WTC11 (cell line): ENCODE measurements around the gene TEX44. TPM values are rescaled to one million over a fixed set of nuclear protein-coding genes. Genes with fewer than 3 reads are reported as not detected.
A peak's percentile ranks its signal among the peaks of the same experiment; 100 is the strongest.

Experiments used
- CREB1 ChIP-seq: sonication (generic); formaldehyde crosslinking; IDR thresholded peaks from 2 replicates; pipeline ENCODE4 v1.8.0; 2023; ENCODE audit warnings: mild to moderate bottlenecking, missing genetic modification reagents
- ESRRA ChIP-seq: sonication (generic); formaldehyde crosslinking; IDR thresholded peaks from 2 replicates; pipeline ENCODE4 v1.8.1; 2022; ENCODE audit warnings: mild to moderate bottlenecking, missing genetic modification reagents, borderline replicate concordance
- GRHL2 ChIP-seq: fragments of 250-450 bp; sonication (Bioruptor Pico); IDR thresholded peaks from 2 replicates; pipeline ENCODE4 v1.8.0; 2022; ENCODE audit warnings: mild to moderate bottlenecking, moderate library complexity; ENCODE audit not compliant: insufficient replicate concordance, severe bottlenecking
- MXD4 ChIP-seq: fragments of 250-450 bp; sonication (Bioruptor Pico); IDR thresholded peaks from 2 replicates; pipeline ENCODE4 v1.8.0; 2021; ENCODE audit warnings: mild to moderate bottlenecking, moderate library complexity, borderline replicate concordance
- NR2C2 ChIP-seq: sonication (generic); formaldehyde crosslinking; IDR thresholded peaks from 2 replicates; pipeline ENCODE4 v1.8.0; 2022; ENCODE audit warnings: mild to moderate bottlenecking, missing genetic modification reagents
- NR3C1 ChIP-seq: sonication (generic); formaldehyde crosslinking; conservative IDR thresholded peaks from 2 replicates; pipeline ENCODE4 v1.8.1; 2023; ENCODE audit warnings: low read depth, mild to moderate bottlenecking, missing genetic modification reagents
- SP1 ChIP-seq: sonication (generic); formaldehyde crosslinking; conservative IDR thresholded peaks from 2 replicates; pipeline ENCODE4 v1.8.1; 2022; ENCODE audit warnings: missing genetic modification reagents
- ZNF232 ChIP-seq: sonication (generic); formaldehyde crosslinking; IDR thresholded peaks from 2 replicates; pipeline ENCODE4 v1.8.0; 2022; ENCODE audit warnings: mild to moderate bottlenecking, missing genetic modification reagents
- ZNF317 ChIP-seq: sonication (generic); formaldehyde crosslinking; IDR thresholded peaks from 2 replicates; pipeline ENCODE4 v1.8.1; 2023; ENCODE audit warnings: low read depth, mild to moderate bottlenecking, moderate library complexity, missing genetic modification reagents, borderline replicate concordance
- total RNA-seq: library from RNA; stranded (reverse); gene quantifications from 3 replicates; pipeline ENCODE4 v1.2.3, GENCODE V29; 2021
- TF ChIP-seq, protein P1 (sequence below): sonication (generic); formaldehyde crosslinking; conservative IDR thresholded peaks from 2 replicates; pipeline ENCODE4 v1.8.1; 2022; ENCODE audit warnings: mild to moderate bottlenecking, missing genetic modification reagents
- TF ChIP-seq, protein P2 (sequence below): sonication (generic); formaldehyde crosslinking; IDR thresholded peaks from 2 replicates; pipeline ENCODE4 v1.8.1; 2023; ENCODE audit warnings: mild to moderate bottlenecking, missing genetic modification reagents, moderate library complexity
- TF ChIP-seq, protein P3 (sequence below): sonication (generic); formaldehyde crosslinking; IDR thresholded peaks from 2 replicates; pipeline ENCODE4 v1.8.0; 2023; ENCODE audit warnings: missing genetic modification reagents, mild to moderate bottlenecking, borderline replicate concordance
- TF ChIP-seq, protein P4 (sequence below): sonication (generic); formaldehyde crosslinking; IDR thresholded peaks from 2 replicates; pipeline ENCODE4 v1.8.1; 2022; ENCODE audit warnings: mild to moderate bottlenecking, moderate library complexity, missing genetic modification reagents
- TF ChIP-seq, protein P5 (sequence below): fragments of 250-450 bp; sonication (Bioruptor Pico); conservative IDR thresholded peaks from 2 replicates; pipeline ENCODE4 v1.9.0; 2021; ENCODE audit warnings: mild to moderate bottlenecking
- TF ChIP-seq, protein P6 (sequence below): sonication (generic); formaldehyde crosslinking; IDR thresholded peaks from 2 replicates; pipeline ENCODE4 v1.8.1; 2022; ENCODE audit warnings: low read depth, missing genetic modification reagents, borderline replicate concordance
- TF ChIP-seq, protein P7 (sequence below): sonication (generic); formaldehyde crosslinking; IDR thresholded peaks from 2 replicates; pipeline ENCODE4 v1.8.1; 2022; ENCODE audit warnings: missing genetic modification reagents, borderline replicate concordance
- TF ChIP-seq, protein P8 (sequence below): fragments of 250-450 bp; sonication (Bioruptor Pico); IDR thresholded peaks from 2 replicates; pipeline ENCODE4 v1.9.0; 2021; ENCODE audit warnings: mild to moderate bottlenecking
- TF ChIP-seq, protein P9 (sequence below): fragments of 250-450 bp; sonication (Bioruptor Pico); IDR thresholded peaks from 2 replicates; pipeline ENCODE4 v1.9.0; 2021; ENCODE audit warnings: moderate library complexity, mild to moderate bottlenecking, inconsistent platforms, borderline replicate concordance
- TF ChIP-seq, protein P10 (sequence below): sonication (generic); formaldehyde crosslinking; IDR thresholded peaks from 2 replicates; pipeline ENCODE4 v1.8.1; 2023; ENCODE audit warnings: mild to moderate bottlenecking, moderate library complexity, missing genetic modification reagents

Gene TEX44
- total RNA-seq, 1 experiment from 2014 or later: not detected

DNA sequence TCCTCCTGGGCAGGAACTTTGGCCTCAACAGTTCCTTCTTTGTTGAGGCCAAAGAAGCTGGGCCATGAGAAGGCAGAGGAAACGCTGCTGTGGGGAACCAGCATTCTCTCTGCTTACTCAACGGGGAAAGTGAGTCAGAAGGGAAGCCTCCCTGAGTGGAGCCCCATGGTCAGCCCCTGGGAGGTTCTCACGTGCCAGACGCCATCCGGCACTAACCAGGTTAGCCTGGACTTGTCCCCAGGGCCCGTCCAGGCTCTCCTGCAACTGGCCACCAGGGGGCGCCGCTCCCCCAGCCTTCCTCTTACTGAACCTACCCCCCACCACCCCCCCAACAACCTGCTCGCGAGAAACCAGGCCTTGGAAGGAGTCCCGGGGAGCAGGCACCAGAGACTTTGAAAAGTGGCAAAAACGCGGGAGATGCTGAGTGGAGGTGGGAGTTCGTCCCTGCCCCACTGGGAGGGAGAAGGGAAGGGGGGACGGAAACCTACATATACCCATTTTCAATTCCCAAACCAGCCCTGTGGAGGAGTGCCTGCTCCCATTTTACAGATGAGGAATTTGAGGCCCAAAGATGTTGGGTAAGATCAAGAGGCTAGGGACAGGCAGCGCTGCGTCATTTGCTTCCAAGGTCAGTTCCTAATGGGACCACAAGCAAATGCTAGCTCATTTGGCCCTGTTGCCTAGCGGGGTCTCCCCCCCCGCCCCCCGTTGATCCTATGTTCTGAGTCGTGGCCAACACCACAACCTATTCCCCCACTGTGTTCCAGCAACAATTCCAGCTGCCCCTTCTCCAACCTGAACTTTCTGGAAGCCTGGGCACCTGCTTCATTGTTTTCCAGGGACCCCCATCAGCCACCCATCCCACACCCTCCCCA, 20.0 kb downstream of the TEX44 start (continued):
- TF ChIP-seq GRHL2 (CRISPR knock-in tag) (no peak), NR3C1 (CRISPR knock-in tag) (no peak), ZNF232 (CRISPR knock-in tag) (no peak), CREB1 (CRISPR knock-in tag) (peak; percentile 20; the same call in 1 of the 2 replicates), ESRRA (0 out of 2 replicates have a peak, but pooled peaks have one; percentile 58), NR2C2 (no peak), MXD4 (CRISPR knock-in tag) (no peak), SP1 (CRISPR knock-in tag) (no peak), ZNF317 (CRISPR knock-in tag) (no peak)
- TF ChIP-seq, protein P1, sequence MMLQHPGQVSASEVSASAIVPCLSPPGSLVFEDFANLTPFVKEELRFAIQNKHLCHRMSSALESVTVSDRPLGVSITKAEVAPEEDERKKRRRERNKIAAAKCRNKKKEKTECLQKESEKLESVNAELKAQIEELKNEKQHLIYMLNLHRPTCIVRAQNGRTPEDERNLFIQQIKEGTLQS (CRISPR knock-in tag): no peak
- TF ChIP-seq, protein P2, sequence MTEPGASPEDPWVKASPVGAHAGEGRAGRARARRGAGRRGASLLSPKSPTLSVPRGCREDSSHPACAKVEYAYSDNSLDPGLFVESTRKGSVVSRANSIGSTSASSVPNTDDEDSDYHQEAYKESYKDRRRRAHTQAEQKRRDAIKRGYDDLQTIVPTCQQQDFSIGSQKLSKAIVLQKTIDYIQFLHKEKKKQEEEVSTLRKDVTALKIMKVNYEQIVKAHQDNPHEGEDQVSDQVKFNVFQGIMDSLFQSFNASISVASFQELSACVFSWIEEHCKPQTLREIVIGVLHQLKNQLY (CRISPR knock-in tag): no peak
- TF ChIP-seq, protein P3, sequence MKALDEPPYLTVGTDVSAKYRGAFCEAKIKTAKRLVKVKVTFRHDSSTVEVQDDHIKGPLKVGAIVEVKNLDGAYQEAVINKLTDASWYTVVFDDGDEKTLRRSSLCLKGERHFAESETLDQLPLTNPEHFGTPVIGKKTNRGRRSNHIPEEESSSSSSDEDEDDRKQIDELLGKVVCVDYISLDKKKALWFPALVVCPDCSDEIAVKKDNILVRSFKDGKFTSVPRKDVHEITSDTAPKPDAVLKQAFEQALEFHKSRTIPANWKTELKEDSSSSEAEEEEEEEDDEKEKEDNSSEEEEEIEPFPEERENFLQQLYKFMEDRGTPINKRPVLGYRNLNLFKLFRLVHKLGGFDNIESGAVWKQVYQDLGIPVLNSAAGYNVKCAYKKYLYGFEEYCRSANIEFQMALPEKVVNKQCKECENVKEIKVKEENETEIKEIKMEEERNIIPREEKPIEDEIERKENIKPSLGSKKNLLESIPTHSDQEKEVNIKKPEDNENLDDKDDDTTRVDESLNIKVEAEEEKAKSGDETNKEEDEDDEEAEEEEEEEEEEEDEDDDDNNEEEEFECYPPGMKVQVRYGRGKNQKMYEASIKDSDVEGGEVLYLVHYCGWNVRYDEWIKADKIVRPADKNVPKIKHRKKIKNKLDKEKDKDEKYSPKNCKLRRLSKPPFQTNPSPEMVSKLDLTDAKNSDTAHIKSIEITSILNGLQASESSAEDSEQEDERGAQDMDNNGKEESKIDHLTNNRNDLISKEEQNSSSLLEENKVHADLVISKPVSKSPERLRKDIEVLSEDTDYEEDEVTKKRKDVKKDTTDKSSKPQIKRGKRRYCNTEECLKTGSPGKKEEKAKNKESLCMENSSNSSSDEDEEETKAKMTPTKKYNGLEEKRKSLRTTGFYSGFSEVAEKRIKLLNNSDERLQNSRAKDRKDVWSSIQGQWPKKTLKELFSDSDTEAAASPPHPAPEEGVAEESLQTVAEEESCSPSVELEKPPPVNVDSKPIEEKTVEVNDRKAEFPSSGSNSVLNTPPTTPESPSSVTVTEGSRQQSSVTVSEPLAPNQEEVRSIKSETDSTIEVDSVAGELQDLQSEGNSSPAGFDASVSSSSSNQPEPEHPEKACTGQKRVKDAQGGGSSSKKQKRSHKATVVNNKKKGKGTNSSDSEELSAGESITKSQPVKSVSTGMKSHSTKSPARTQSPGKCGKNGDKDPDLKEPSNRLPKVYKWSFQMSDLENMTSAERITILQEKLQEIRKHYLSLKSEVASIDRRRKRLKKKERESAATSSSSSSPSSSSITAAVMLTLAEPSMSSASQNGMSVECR (CRISPR knock-in tag): no peak
- TF ChIP-seq, protein P4, sequence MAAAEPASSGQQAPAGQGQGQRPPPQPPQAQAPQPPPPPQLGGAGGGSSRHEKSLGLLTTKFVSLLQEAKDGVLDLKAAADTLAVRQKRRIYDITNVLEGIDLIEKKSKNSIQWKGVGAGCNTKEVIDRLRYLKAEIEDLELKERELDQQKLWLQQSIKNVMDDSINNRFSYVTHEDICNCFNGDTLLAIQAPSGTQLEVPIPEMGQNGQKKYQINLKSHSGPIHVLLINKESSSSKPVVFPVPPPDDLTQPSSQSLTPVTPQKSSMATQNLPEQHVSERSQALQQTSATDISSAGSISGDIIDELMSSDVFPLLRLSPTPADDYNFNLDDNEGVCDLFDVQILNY (CRISPR knock-in tag): no peak
- TF ChIP-seq, protein P5, sequence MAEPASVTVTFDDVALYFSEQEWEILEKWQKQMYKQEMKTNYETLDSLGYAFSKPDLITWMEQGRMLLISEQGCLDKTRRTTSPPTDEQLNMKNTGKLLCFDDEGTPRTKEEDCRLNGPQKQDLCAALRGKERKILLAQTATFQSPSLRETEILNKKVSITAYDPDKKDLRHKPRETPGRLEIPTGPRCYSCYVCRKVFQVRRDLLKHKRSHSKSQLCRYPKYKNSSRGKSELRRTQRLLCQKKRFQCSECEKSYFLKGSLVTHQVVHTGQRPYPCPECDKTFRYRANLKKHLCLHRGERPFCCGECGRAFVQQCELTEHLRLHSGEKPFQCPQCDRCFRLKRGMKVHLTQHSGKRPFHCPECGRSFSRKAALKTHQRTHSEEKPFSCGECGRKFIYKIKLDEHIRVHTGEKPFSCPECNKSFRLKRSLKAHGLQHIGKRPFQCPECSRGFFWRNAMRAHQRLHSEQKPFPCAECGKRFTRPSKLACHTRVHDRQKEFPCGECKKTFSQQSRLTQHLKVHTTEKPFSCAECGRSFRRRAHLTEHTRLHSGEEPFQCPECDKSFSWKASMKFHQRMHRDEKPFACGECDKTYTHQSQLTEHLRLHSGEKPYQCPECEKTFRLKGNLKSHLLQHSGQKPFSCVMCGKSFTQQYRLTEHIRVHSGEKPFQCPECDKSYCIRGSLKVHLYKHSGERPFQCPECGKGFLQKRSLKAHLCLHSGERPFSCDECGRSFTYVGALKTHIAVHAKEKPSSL (CRISPR knock-in tag): no peak
- TF ChIP-seq, protein P6, sequence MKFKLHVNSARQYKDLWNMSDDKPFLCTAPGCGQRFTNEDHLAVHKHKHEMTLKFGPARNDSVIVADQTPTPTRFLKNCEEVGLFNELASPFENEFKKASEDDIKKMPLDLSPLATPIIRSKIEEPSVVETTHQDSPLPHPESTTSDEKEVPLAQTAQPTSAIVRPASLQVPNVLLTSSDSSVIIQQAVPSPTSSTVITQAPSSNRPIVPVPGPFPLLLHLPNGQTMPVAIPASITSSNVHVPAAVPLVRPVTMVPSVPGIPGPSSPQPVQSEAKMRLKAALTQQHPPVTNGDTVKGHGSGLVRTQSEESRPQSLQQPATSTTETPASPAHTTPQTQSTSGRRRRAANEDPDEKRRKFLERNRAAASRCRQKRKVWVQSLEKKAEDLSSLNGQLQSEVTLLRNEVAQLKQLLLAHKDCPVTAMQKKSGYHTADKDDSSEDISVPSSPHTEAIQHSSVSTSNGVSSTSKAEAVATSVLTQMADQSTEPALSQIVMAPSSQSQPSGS (CRISPR knock-in tag): no peak
- TF ChIP-seq, protein P7, sequence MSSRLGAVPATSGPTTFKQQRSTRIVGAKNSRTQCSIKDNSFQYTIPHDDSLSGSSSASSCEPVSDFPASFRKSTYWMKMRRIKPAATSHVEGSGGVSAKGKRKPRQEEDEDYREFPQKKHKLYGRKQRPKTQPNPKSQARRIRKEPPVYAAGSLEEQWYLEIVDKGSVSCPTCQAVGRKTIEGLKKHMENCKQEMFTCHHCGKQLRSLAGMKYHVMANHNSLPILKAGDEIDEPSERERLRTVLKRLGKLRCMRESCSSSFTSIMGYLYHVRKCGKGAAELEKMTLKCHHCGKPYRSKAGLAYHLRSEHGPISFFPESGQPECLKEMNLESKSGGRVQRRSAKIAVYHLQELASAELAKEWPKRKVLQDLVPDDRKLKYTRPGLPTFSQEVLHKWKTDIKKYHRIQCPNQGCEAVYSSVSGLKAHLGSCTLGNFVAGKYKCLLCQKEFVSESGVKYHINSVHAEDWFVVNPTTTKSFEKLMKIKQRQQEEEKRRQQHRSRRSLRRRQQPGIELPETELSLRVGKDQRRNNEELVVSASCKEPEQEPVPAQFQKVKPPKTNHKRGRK (CRISPR knock-in tag): no peak
- TF ChIP-seq, protein P8, sequence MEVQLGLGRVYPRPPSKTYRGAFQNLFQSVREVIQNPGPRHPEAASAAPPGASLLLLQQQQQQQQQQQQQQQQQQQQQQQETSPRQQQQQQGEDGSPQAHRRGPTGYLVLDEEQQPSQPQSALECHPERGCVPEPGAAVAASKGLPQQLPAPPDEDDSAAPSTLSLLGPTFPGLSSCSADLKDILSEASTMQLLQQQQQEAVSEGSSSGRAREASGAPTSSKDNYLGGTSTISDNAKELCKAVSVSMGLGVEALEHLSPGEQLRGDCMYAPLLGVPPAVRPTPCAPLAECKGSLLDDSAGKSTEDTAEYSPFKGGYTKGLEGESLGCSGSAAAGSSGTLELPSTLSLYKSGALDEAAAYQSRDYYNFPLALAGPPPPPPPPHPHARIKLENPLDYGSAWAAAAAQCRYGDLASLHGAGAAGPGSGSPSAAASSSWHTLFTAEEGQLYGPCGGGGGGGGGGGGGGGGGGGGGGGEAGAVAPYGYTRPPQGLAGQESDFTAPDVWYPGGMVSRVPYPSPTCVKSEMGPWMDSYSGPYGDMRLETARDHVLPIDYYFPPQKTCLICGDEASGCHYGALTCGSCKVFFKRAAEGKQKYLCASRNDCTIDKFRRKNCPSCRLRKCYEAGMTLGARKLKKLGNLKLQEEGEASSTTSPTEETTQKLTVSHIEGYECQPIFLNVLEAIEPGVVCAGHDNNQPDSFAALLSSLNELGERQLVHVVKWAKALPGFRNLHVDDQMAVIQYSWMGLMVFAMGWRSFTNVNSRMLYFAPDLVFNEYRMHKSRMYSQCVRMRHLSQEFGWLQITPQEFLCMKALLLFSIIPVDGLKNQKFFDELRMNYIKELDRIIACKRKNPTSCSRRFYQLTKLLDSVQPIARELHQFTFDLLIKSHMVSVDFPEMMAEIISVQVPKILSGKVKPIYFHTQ (CRISPR knock-in tag): no peak
- TF ChIP-seq, protein P9, sequence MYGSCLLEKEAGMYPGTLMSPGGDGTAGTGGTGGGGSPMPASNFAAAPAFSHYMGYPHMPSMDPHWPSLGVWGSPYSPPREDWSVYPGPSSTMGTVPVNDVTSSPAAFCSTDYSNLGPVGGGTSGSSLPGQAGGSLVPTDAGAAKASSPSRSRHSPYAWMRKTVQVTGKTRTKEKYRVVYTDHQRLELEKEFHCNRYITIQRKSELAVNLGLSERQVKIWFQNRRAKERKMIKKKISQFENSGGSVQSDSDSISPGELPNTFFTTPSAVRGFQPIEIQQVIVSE: no peak
- TF ChIP-seq, protein P10, sequence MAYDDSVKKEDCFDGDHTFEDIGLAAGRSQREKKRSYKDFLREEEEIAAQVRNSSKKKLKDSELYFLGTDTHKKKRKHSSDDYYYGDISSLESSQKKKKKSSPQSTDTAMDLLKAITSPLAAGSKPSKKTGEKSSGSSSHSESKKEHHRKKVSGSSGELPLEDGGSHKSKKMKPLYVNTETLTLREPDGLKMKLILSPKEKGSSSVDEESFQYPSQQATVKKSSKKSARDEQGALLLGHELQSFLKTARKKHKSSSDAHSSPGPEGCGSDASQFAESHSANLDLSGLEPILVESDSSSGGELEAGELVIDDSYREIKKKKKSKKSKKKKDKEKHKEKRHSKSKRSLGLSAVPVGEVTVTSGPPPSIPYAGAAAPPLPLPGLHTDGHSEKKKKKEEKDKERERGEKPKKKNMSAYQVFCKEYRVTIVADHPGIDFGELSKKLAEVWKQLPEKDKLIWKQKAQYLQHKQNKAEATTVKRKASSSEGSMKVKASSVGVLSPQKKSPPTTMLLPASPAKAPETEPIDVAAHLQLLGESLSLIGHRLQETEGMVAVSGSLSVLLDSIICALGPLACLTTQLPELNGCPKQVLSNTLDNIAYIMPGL (CRISPR knock-in tag): 0 out of 2 replicates have a peak, but pooled peaks have one; percentile 25
